GM19043 (cell line): ENCODE data around the gene FGFR2.

Source experiments
- ATAC-seq: cut with Tn5 transposase; IDR thresholded peaks from one replicate; pipeline ENCODE4 v1.9.1; 2021; ENCODE audit warnings: low read depth; ENCODE audit not compliant: unreplicated experiment

Gene FGFR2

DNA sequence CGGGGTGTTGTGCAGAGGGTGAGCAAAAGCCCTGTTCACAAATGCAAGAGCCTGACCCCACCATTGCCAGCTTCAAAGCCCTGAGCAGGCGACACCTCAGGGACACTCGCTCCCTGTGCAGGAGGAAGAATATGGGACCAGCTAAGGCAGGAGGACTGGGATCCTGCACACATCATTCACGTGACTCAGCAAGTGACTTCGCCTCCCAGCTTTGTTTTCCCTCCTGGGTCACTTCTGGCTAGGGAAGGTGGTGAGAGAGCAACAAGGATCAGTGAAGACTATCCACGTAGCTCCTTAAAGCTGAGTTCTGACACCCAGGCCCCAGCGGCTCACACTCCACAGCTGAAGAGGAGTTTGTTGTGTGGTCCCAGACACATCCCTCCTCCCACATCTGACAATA is 164.3 kb downstream of the FGFR2 start:
- no peak for ATAC-seq

DNA sequence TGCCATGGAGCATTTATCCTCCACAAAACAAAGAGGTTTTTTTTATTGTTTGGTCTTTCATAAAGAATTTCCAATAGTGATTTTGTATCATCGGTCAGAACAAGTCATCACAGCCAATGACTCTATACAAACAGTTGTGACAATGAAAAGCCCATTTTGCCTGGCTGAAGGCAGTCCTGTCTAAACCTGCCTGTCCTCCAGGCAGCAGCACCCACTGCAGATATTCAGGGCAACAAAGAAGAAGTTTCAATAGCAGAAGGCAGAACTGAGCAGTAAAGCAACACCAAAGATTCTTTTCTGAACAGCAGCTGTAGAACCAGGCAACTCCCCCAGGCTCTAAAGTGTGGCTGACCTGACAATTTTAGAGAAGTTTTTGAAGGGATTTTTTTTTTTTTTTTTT is 169.4 kb downstream of the FGFR2 start:
- ATAC-seq, result no peak
